GM21423 (cell line): Measurements from ENCODE around the gene CEBPB.
"Not testable (repeated sequence)": the region's sequence is repeated elsewhere in the genome, so short reads cannot be mapped to it uniquely, and the experiment has no call there.

Experiments used
- ATAC-seq: cut with Tn5 transposase; IDR thresholded peaks from one replicate; pipeline ENCODE4 v1.9.1; 2021; ENCODE audit warnings: mild to moderate bottlenecking, moderate library complexity; ENCODE audit not compliant: unreplicated experiment

CEBPB gene

GRCh38 chr20:50169329-50169823 is 21.3 kb upstream of the CEBPB start:
- ATAC-seq, result no peak

- ATAC-seq, result no peak
Measured at GRCh38 chr20:50170549-50171220, 19.9 kb upstream of the CEBPB start.

DNA sequence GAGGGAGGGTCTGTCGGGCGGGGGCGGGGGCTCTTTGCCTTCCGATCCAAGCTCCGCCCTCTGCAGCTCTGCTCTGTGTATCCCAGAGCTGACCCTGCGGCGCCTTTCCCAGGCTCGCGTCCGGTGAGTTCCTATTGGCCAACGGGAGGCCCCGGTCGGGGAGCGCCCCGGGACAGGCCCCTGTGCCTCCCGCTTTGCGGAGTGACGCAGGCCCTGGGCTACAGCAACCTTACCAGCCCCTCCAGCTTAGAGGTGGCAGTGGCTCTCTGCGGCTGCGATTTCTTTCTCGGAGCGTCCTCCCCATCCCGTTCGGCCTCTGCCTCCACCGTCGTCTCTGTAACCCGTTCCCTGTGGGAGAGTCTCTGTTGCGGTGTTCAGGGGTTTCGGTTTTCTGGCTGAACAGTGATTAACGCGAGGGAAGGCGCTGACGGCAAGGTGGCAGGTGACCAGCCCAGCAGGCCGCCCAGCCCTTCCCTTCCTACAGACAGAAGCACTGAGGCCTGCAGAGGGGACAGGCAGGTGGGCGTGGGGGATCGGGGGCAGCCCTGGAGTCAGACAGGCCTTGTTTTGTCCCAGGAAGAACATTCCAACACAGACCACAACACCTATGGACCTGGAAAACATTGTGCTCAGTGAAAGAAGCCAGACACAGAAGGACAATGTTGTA is 18.1 kb upstream of the CEBPB start:
- ATAC-seq, result no peak

- ATAC-seq, result no peak
Measured at GRCh38 chr20:50174456-50174855, 16.2 kb upstream of the CEBPB start.

DNA sequence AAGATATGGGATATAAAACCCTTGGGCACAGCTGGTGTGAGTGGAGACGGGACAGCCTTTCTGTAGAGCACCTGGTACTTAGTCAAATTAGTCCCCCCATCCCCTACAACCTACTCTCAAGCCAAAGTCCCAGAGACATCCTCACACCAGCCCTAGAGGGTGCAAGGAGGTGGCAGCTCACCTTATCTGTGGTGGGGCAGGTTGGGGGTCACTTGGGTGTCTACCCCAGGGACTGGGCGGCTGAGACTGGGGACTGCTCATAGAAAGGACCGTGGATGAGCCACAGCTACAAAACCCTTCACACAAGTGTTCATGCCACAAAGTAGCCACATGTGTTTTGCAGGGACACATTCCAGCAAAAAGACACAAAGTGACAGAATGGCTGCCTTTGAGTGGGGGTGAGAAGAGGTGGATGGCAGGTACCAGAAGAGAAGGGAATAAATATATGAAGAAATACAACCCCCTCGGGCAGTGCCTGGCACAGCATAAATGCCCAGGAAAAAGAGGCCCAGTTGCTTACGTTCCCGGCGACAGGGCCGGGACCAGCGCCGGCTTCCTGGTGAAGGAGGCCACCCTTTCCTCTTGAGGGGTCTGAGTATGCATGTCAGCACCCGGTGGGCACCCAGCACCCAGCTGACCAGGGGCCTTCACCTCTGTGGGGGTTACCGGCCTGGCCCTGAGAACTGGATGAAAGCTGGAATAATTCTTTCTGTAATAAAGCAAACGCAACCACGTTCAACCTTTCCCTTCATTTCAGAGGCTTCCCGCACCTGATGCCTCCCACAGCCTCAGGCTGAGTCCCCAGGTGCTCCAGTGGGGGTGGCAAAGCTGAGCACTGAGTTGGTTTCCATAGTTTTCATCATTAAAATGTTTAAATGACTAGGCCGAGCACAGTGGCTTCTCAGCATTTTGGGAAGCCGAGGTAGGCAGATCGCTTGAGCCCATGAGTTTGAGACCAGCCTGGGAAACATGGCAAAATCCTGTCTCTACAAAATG is 14.4 kb upstream of the CEBPB start:
- no peak for ATAC-seq

- ATAC-seq, result not testable (repeated sequence)
Measured at GRCh38 chr20:50178672-50179071, 12.0 kb upstream of the CEBPB start.

DNA sequence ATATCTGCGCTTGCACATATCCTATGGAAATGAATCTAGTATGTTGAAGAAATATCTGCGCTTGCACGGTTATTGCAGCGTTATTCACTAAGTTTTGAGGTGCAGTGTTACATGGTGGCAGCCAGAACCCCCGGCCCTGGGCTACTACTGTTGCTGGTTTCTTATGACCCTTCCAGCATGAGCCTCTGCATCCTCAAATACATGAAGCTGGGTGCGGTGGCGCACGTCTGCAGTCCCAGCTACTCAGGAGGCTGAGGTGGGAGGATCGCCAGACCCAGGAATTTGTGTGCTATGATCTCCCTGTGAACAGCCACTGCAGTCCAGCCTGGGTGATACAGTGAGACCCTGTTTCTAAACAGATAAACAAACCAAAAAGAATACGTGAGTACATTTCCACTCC is 9.3 kb upstream of the CEBPB start:
- no peak for ATAC-seq

- ATAC-seq, result no peak
Measured at GRCh38 chr20:50182346-50182745, 8.3 kb upstream of the CEBPB start.

- ATAC-seq, result no peak
Measured at GRCh38 chr20:50185426-50185825, 5.2 kb upstream of the CEBPB start.

DNA sequence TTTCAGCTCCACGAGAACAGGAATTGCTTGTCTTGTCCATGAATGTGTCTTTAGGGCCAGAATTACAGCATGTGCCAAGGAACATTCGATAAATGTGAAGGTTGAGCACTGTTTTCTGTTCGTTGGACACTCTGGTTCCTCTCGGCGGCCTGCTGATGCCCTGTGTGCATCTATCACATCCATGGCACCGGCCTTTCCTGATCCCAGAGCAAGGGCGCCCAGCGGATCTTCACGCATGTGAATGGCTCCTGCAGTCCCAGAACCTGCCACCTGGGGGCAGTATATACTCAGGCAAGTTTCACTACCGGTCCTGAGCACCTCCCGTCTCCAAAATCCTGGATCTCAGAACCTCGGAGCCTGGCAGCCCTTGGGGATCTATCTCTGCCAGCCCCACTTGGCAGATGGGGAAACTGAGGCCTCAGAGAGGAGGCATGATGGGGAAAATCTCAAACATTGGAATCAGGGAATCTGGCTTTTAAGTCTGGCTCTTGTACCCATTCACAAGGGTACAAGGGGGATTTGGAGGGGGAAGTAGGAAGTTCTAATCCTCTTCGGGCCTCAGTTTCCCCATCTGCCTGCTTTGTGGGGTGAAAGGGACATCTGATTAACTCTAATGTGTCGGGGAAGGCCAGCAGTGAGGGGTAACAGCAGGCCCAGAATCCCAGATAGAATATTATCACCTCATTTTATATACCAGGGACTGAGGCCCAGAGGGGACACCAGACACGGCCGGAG is 4.3 kb upstream of the CEBPB start:
- no peak for ATAC-seq

DNA sequence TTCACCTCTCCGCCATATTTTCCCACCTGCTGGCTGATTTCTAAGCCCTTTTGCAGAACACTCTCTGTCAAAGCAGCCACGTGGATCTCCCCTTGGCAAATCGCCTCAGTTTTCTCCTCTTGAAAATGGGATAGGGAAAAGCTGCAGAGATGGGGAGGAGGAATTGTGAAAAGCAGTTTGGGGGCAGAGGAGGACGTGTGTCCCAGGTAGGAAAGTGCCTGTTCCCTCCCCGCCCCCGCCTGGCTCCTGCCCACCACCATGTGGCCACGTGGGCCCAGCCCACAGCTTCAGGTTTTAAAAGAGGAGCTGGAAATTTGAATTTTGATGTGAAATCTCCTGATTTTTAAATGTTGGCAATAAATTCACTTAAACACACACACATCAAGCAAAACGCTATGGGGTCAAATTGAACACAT is 3.6 kb upstream of the CEBPB start:
- ATAC-seq, result no peak

DNA sequence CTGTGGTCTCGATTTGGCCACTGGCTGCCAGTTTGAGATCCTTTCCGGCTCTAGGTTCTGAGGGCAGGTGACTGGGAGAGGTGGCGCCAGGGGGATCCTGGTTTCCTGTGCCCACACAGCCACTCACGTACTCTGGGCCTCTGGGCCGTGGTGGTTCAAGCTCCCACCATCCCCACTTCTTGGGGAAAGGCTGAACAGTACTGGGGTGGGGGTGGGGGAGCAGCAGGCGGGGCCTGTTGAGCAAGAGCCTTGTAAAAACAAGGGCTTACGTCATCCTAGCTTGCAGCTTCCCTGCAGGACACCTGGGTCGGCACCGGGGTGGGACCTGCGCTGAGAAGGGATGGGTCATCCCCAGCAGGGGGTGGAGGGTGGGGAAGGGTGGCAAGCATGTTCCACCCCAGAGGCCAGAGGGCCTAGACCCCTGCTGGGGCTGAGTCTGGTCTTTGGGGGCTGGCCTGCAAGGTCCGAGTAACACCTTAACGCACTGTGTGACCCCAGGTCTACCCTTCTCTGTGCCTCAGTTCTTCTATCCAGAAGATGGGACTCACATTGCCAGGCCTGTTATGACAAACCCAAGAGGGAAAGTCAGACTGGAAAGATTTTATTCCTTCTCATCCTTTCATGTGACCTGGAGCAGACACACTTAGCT is 3.1 kb upstream of the CEBPB start:
- no peak for ATAC-seq

- ATAC-seq, result no peak
Measured at GRCh38 chr20:50188287-50188688, 2.3 kb upstream of the CEBPB start.

GRCh38 chr20:50188879-50189680 is 1.6 kb upstream of the CEBPB start:
- no peak for ATAC-seq

DNA sequence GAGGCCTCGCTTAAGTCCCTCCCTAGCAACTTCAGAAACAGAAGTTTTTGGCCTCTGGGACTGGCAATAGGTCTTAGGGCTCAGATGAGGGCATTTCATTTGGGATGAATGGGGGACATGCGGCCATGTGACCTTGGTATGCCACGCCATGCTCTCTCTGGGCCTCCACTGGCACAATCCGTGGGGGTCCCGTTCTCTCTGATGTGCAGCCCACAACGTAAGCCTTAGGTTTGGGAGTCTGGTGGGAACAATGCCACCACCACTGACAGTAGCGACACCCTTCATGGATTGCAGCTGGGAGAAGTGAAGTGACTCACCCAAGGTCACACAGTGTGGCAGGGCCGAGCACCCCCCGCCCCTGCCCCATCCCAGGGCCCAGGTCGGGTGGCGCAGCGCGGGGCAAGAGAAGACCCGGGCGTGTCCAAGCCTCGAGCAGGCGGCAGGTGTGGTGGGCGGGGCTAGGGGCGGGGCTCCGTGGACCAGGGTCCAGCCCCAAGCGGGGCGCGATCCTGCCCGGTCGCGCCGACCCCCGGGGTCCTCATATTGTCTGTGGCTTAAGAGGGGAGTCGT is 864 bp upstream of the CEBPB start:
- ATAC-seq, result no peak

DNA sequence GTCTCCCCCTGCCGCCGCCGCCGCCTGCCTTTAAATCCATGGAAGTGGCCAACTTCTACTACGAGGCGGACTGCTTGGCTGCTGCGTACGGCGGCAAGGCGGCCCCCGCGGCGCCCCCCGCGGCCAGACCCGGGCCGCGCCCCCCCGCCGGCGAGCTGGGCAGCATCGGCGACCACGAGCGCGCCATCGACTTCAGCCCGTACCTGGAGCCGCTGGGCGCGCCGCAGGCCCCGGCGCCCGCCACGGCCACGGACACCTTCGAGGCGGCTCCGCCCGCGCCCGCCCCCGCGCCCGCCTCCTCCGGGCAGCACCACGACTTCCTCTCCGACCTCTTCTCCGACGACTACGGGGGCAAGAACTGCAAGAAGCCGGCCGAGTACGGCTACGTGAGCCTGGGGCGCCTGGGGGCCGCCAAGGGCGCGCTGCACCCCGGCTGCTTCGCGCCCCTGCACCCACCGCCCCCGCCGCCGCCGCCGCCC is 474 bp downstream of the CEBPB start:
- ATAC-seq, result peak; percentile 17

DNA sequence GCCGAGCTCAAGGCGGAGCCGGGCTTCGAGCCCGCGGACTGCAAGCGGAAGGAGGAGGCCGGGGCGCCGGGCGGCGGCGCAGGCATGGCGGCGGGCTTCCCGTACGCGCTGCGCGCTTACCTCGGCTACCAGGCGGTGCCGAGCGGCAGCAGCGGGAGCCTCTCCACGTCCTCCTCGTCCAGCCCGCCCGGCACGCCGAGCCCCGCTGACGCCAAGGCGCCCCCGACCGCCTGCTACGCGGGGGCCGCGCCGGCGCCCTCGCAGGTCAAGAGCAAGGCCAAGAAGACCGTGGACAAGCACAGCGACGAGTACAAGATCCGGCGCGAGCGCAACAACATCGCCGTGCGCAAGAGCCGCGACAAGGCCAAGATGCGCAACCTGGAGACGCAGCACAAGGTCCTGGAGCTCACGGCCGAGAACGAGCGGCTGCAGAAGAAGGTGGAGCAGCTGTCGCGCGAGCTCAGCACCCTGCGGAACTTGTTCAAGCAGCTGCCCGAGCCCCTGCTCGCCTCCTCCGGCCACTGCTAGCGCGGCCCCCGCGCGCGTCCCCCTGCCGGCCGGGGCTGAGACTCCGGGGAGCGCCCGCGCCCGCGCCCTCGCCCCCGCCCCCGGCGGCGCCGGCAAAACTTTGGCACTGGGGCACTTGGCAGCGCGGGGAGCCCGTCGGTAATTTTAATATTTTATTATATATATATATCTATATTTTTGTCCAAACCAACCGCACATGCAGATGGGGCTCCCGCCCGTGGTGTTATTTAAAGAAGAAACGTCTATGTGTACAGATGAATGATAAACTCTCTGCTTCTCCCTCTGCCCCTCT is 1.1 kb downstream of the CEBPB start:
- peak; percentile 30 for ATAC-seq
